WERI-Rb-1 (cell line): Measurements from ENCODE around the gene CLEC2D.

Experiments used
- DNase-seq: peaks from one replicate; pipeline ENCODE4 v3.0.0-alpha.2; 2020
- H3K27ac ChIP-seq: fragments of 250-450 bp; sonication (Bioruptor Pico); 2 replicates; pipeline ENCODE4 v1.5.1; 2020; ENCODE audit warnings: mild to moderate bottlenecking, moderate library complexity
- H3K27me3 ChIP-seq: fragments of 250-450 bp; sonication (Bioruptor Pico); 2 replicates; pipeline ENCODE4 v1.5.1; 2021; ENCODE audit warnings: mild to moderate bottlenecking, low read depth, moderate library complexity; ENCODE audit not compliant: insufficient read depth, severe bottlenecking
- H3K36me3 ChIP-seq: fragments of 250-450 bp; sonication (Bioruptor Pico); 2 replicates; pipeline ENCODE4 v1.5.1; 2020; ENCODE audit warnings: mild to moderate bottlenecking, moderate library complexity
- H3K4me3 ChIP-seq: 2 replicates; pipeline ENCODE4 v1.5.1; 2011; ENCODE audit warnings: low read depth, mild to moderate bottlenecking, control low read depth, low read length
- H3K9me3 ChIP-seq: fragments of 250-450 bp; sonication (Bioruptor Pico); 2 replicates; pipeline ENCODE4 v1.5.1; 2021; ENCODE audit warnings: mild to moderate bottlenecking, moderate library complexity; ENCODE audit not compliant: severe bottlenecking
- TF ChIP-seq, protein P1 (sequence below): IDR thresholded peaks from 2 replicates; pipeline ENCODE4 v1.5.1; 2011; ENCODE audit warnings: low read depth, mild to moderate bottlenecking, control low read depth, inconsistent platforms, low read length

Gene CLEC2D

DNA sequence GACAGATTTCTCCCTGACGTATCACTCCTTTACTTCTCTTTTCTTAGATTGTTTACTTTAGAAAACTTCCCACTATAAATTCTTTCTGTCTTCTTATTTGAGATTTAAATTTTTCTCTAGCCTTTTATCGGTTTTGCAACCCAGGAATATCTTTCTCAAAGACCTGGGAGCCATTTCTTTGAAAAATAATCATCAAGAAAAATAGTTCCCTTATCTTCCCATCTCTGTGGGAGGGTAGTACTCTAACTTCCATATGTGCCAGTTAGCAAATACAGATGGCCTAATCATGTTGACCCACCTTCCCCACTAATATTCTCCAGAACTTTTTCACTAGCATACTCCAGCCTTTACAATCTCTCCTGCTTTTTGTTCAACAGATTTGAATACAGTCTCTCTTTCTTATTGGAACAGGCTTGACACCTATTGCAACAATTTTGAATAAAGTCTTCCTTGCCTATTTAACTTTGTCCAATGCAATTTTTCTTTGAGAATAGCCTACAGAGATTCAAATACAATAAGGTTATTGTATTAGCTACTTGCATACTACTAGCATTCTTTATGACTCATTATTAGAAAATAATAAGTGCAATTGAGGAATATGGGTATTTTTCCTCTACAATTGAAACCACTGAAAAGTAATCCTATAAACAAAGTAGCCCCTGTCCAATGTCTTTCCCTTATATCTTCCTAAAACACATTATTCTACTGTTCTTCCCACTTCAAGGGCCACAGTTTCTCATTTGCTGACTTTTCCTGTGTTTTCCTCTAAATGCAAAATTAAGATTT is 34.4 kb upstream of the CLEC2D start:
- Histone ChIP-seq H3K4me3 (no peak overlapping the region), H3K27me3 (no peaks in the 10 kb centered on the region), H3K9me3 (no peaks in the 10 kb centered on the region), H3K36me3 (no peaks in the 10 kb centered on the region), H3K27ac (no peak overlapping the region)
- DNase-seq = no peak
- TF ChIP-seq, protein P1, sequence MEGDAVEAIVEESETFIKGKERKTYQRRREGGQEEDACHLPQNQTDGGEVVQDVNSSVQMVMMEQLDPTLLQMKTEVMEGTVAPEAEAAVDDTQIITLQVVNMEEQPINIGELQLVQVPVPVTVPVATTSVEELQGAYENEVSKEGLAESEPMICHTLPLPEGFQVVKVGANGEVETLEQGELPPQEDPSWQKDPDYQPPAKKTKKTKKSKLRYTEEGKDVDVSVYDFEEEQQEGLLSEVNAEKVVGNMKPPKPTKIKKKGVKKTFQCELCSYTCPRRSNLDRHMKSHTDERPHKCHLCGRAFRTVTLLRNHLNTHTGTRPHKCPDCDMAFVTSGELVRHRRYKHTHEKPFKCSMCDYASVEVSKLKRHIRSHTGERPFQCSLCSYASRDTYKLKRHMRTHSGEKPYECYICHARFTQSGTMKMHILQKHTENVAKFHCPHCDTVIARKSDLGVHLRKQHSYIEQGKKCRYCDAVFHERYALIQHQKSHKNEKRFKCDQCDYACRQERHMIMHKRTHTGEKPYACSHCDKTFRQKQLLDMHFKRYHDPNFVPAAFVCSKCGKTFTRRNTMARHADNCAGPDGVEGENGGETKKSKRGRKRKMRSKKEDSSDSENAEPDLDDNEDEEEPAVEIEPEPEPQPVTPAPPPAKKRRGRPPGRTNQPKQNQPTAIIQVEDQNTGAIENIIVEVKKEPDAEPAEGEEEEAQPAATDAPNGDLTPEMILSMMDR = no peak

DNA sequence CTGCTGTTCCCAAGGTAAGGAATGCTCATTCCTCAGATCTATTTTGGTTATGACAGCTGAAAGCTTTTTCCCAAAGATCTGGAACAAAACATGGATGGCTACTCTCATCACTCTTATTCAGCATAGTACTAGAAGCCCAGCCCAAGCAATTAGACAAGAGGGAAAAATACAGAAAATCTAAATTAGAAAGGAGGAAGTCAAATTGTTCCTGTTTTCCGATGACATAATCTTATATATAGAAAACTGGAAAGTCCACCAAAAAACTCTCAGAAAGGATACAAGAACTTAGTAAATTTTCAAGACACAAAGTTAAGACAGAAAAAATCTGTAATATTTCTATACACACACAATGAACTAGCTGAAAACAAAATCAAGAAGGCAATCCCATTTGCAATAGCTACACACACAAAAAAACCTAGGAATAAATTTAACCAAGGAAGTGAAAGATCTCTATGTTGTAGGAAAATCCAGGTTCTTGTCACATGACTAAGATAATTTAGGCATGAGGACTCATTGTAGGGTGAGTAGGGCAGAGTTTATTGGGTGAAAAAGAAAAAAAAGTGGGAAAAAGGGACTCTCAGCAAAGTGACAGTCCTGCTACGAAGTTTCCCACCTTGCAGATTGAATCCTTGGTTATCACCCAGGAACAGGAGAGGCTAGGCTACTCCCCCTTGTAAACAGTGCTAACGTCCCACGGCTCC is 33.2 kb upstream of the CLEC2D start:
- H3K27ac ChIP-seq = no peak overlapping the region
- no peaks in the 10 kb centered on the region for H3K9me3 ChIP-seq
- H3K36me3 ChIP-seq = no peaks in the 10 kb centered on the region
- H3K4me3 ChIP-seq = no peak overlapping the region
- no peaks in the 10 kb centered on the region for H3K27me3 ChIP-seq
- DNase-seq = no peak
- TF ChIP-seq, protein P1 = no peak

DNA sequence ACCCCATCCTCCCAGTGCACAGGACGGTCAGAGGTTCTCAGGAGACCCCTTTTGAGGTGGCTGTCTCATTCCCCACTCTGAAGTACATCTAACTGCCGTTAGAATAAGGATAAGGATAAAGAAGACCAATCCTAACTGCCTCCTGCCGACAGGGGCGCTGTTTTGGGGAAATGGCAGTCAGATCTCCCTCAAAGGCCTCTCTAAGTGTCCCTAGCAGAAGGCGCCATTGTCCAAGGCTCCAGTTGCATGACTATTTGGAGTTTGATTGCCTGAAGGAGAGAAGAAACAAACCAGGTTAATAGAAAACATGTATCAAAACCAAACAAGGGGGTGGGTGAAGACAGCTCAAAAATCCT is 32.7 kb upstream of the CLEC2D start:
- DNase-seq = no peak
- Histone ChIP-seq H3K36me3 (no peaks in the 10 kb centered on the region), H3K9me3 (no peaks in the 10 kb centered on the region), H3K27me3 (no peaks in the 10 kb centered on the region), H3K27ac (no peak overlapping the region), H3K4me3 (no peak overlapping the region)
- TF ChIP-seq, protein P1 = no peak

DNA sequence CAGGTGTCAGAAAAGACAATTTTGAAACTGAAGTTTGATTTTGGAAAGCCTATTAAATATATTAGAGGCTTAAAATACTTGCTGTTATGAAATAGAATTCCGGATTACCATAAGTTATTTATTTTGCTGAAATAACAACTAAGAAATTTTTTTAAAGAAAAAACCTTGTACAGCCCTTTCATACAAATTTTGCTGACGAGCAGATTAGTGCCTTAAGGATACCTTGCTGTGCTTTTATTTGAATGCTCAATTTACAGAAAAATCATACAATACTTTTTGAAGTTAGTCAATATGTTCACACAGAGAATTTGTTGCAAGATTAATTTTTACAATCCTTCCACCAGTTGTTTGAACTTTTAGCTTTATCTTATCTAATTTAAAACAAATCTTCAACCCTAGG is 29.5 kb upstream of the CLEC2D start:
- Histone ChIP-seq H3K27me3 (no peaks in the 10 kb centered on the region), H3K27ac (no peak overlapping the region), H3K4me3 (no peak overlapping the region), H3K9me3 (no peaks in the 10 kb centered on the region), H3K36me3 (no peaks in the 10 kb centered on the region)
- TF ChIP-seq, protein P1 = no peak
- DNase-seq = no peak

DNA sequence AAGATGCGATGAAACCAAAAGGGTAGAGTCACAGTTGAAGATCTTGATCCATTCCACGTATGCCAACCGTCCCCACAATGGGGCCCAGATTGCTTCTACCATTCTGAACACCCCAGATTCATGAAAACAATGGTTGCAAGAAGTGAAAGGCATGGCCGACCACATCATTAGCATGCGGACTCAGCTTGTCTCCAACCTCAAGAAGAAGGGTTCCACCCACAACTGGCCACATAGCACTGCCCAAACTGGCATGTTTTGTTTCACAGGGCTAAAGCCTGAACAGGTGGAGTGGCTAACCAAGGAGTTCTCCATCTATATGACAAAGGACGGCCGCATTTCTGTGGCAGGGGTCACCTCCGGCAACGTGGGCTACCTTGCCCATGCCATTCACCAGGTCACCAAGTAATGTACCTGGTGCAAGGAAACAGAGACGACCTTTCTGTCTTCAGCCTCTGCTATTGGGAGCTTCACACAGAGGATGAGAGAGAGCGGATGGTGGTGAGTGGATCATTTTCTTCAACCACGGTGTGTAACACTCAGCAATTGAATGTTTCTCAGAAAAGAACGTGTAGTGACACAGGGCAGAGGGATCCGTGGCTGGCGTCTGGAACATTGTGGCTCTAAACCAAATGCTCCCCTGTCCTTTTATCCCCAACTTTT is 26.8 kb upstream of the CLEC2D start:
- DNase-seq = no peak
- H3K27me3 ChIP-seq = no peaks in the 10 kb centered on the region
- H3K36me3 ChIP-seq = no peaks in the 10 kb centered on the region
- H3K9me3 ChIP-seq = no peaks in the 10 kb centered on the region
- H3K4me3 ChIP-seq = no peak overlapping the region
- no peak overlapping the region for H3K27ac ChIP-seq
- TF ChIP-seq, protein P1 = no peak
